ENCODE data around the gene PRSS1. TPM values are rescaled to one million over a fixed set of nuclear protein-coding genes. Genes with fewer than 3 reads are reported as not detected.

The PRSS1 gene
- total RNA-seq, 1 donor from 2014 or later, result not detected

DNA sequence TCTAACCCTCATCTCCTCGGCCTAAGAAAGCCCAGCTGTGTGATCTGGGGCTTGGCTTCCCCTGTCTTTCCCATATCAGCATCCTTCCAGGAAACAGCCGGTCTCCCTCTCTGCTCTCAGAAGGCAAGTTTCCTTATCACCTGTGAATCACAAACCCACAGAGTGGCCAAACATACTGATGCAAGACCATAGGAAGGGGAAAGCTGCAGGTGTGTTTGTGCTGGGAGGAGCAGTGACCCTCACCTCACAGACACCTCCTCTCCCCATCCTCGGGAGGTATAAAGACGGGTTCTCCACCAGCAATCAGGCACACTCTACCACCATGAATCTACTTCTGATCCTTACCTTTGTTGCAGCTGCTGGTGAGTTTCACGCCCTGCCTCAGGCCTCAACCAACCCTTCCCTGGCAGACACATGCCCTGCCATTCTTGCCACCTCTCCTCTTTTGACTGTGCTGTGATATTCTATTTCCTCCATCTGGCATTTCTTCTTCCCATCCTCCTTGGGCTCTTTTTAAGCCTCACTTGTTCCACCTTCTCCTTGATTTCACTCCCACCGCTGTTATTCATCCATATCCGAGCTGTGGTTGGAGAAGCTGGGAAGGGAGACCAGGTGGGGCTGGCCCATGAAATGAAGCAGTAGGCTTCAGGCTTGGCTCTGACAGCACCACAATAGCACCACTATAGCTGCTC lies 21.5 kb downstream of the PRSS1 start, which contains the start of gene PRSS2:
Gene PRSS2 (plus strand): TSS at position 310 of the 692 bp plus-strand sequence. CDS start 13 bp downstream, at position 323.
- DNase-seq (ENCODE audit: low spot score in 2 of 2), result no peak
- no peak for TF ChIP-seq CTCF (IDR thresholded peaks at IDR 0.05)
- H3K27ac ChIP-seq, result no peak within 1 kb of the TSS
- H3K4me1 ChIP-seq, result peaks cover 0 to 3% of the 10 kb centered on the region in 2 donors
- no peaks in the 10 kb centered on the region for H3K27me3 ChIP-seq
- no peaks in the 10 kb centered on the region for H3K9me3 ChIP-seq
- no peak within 1 kb of the TSS for H3K4me3 ChIP-seq
- intact Hi-C loops (cut with DNase I), result no loop called here
- no peaks in the 10 kb centered on the region for H3K36me3 ChIP-seq

- no peak overlapping the region for H3K4me3 ChIP-seq
- H3K9me3 ChIP-seq, result no peaks in the 10 kb centered on the region
- no peaks in the 10 kb centered on the region for H3K27me3 ChIP-seq
- H3K36me3 ChIP-seq, result no peaks in the 10 kb centered on the region
- peaks cover 0 to 3% of the 10 kb centered on the region in 2 donors for H3K4me1 ChIP-seq
- no peak for TF ChIP-seq CTCF (IDR thresholded peaks at IDR 0.05)
- intact Hi-C loops (cut with DNase I), result no loop called here
- no peak overlapping the region for H3K27ac ChIP-seq
- DNase-seq (ENCODE audit: low spot score in 2 of 2), result no peak
Observed at GRCh38 chr7:142771353-142771723, 22.1 kb downstream of the PRSS1 start.

GRCh38 chr7:142772051-142772450 lies 22.8 kb downstream of the PRSS1 start:
- H3K9me3 ChIP-seq, result no peaks in the 10 kb centered on the region
- DNase-seq (ENCODE audit: low spot score in 2 of 2), result no peak
- no peak for TF ChIP-seq CTCF (IDR thresholded peaks at IDR 0.05)
- H3K27me3 ChIP-seq, result no peaks in the 10 kb centered on the region
- H3K36me3 ChIP-seq, result no peaks in the 10 kb centered on the region
- H3K27ac ChIP-seq, result no peak overlapping the region
- H3K4me1 ChIP-seq, result peaks cover 0 to 9% of the 10 kb centered on the region in 2 donors
- H3K4me3 ChIP-seq, result no peak overlapping the region
- intact Hi-C loops (cut with DNase I), result no loop called here

GRCh38 chr7:142772673-142773072 lies 23.4 kb downstream of the PRSS1 start:
- no peak for DNase-seq (ENCODE audit: low spot score in 2 of 2)
- TF ChIP-seq CTCF (IDR thresholded peaks at IDR 0.05), result no peak
- no peak overlapping the region for H3K27ac ChIP-seq
- no peaks in the 10 kb centered on the region for H3K27me3 ChIP-seq
- no peaks in the 10 kb centered on the region for H3K9me3 ChIP-seq
- intact Hi-C loops (cut with DNase I), result no loop called here
- no peaks in the 10 kb centered on the region for H3K36me3 ChIP-seq
- peaks cover 0 to 9% of the 10 kb centered on the region in 2 donors for H3K4me1 ChIP-seq
- H3K4me3 ChIP-seq, result no peak overlapping the region

- Histone ChIP-seq H3K27me3 (no peaks in the 10 kb centered on the region), H3K9me3 (no peaks in the 10 kb centered on the region), H3K27ac (no peak overlapping the region), H3K36me3 (no peaks in the 10 kb centered on the region), H3K4me1 (peaks cover 0 to 9% of the 10 kb centered on the region in 2 donors), H3K4me3 (no peak overlapping the region)
- intact Hi-C loops (cut with DNase I), result no loop called here
- no peak for DNase-seq (ENCODE audit: low spot score in 2 of 2)
- no peak for TF ChIP-seq CTCF (IDR thresholded peaks at IDR 0.05)
Observed at GRCh38 chr7:142773230-142773629, 24.0 kb downstream of the PRSS1 start.
